Testis (tissue), 2 donors: ENCODE results near the gene MBIP.

Experiments
- CTCF ChIP-seq, 3 experiments: fragments of 450-650 bp in 2 of 3; fragments of 200-600 bp in 1 of 3; sonication (generic) in 1 of 3; IDR thresholded peaks; one replicate each; pipeline ENCODE4 v1.5.1; 2016 to 2019; ENCODE audit warnings: antibody characterized with exemption in 3 of 3, mild to moderate bottlenecking in 2 of 3, moderate library complexity in 1 of 3
- POLR2A ChIP-seq: fragments of 450-650 bp; IDR thresholded peaks from one replicate; pipeline ENCODE4 v1.6.1; 2017; ENCODE audit warnings: antibody characterized with exemption, mild to moderate bottlenecking, moderate library complexity

GRCh38 chr14:36319899-36320199 is 588 bp downstream of the MBIP start:
- TF ChIP-seq CTCF (IDR thresholded peaks at IDR 0.05) (no peak), POLR2A (no peak)
